ENCODE measurements around the gene MRPS22.

The MRPS22 gene

GRCh38 chr3:139343895-139344856 is at the start of gene MRPS22:
MRPS22 (plus strand) TSS chr3:139344020; CDS start chr3:139344027, 7 bp downstream.
- FAIRE-seq: no peak

- no peak for FAIRE-seq
These were observed 48.8 kb upstream of the MRPS22 start for GRCh38 chr3:139295040-139295439.

- FAIRE-seq: no peak
These were observed 47.6 kb upstream of the MRPS22 start for GRCh38 chr3:139296141-139296718.

GRCh38 chr3:139297588-139298311 is 46.1 kb upstream of the MRPS22 start:
- FAIRE-seq: no peak

GRCh38 chr3:139299261-139300132 is 44.3 kb upstream of the MRPS22 start:
- no peak for FAIRE-seq

- FAIRE-seq: no peak
These were observed 43.4 kb upstream of the MRPS22 start for GRCh38 chr3:139300416-139300815.

- no peak for FAIRE-seq
These were observed 42.6 kb upstream of the MRPS22 start for GRCh38 chr3:139301183-139301582.

- no peak for FAIRE-seq
These were observed 42.2 kb upstream of the MRPS22 start for GRCh38 chr3:139301654-139302053.

- FAIRE-seq: no peak
These were observed 41.6 kb upstream of the MRPS22 start for GRCh38 chr3:139302084-139302800.

- no peak for FAIRE-seq
These were observed 41.1 kb upstream of the MRPS22 start for GRCh38 chr3:139302801-139303113.

- no peak for FAIRE-seq
These were observed 40.6 kb upstream of the MRPS22 start for GRCh38 chr3:139303216-139303615.

- FAIRE-seq: no peak
These were observed 39.4 kb upstream of the MRPS22 start for GRCh38 chr3:139304383-139304782.

- FAIRE-seq: no peak
These were observed 37.7 kb upstream of the MRPS22 start for GRCh38 chr3:139306078-139306477.

GRCh38 chr3:139307072-139307491 is 36.7 kb upstream of the MRPS22 start:
- FAIRE-seq: no peak

- FAIRE-seq: no peak
These were observed 35.9 kb upstream of the MRPS22 start for GRCh38 chr3:139307601-139308555.

- no peak for FAIRE-seq
These were observed 35.3 kb upstream of the MRPS22 start for GRCh38 chr3:139308560-139308959.

GRCh38 chr3:139309061-139309591 is 34.7 kb upstream of the MRPS22 start:
- no peak for FAIRE-seq

GRCh38 chr3:139309880-139310279 is 33.9 kb upstream of the MRPS22 start:
- FAIRE-seq: no peak

GRCh38 chr3:139310474-139310933 is 33.3 kb upstream of the MRPS22 start:
- no peak for FAIRE-seq

GRCh38 chr3:139311557-139311956 is 32.3 kb upstream of the MRPS22 start:
- no peak for FAIRE-seq

Data from colon (tissue), 2 donors.